Right lobe of liver (tissue), 4 donors: ENCODE data around the gene ZC3H13.

ENCODE experiments used
- CTCF ChIP-seq, 4 donors: fragments of 200-600 bp in 3 of 4; fragments of 450-650 bp in 1 of 4; IDR thresholded peaks; one replicate each; pipeline versions ENCODE4 v1.5.1 to v1.8.0; 2016 to 2022; ENCODE audit warnings: antibody characterized with exemption in 4 of 4, mild to moderate bottlenecking in 2 of 4
- POLR2A ChIP-seq: fragments of 450-650 bp; IDR thresholded peaks from one replicate; pipeline ENCODE4 v1.6.1; 2017; ENCODE audit warnings: antibody characterized with exemption, mild to moderate bottlenecking
- donor health status: DM: no; HTN: no; CAD: no.
- donor health status: DM: no; HTN: no; CAD: no.
- donor health status: DM: no; HTN: yes; CAD: no.

- no peak for TF ChIP-seq CTCF (IDR thresholded peaks at IDR 0.05)
- no peak for TF ChIP-seq POLR2A
These were observed 49.1 kb upstream of the ZC3H13 start for GRCh38 chr13:46101484-46102254.
